HL-60/S4 (cell line): ENCODE results near the gene DNASE2.

ENCODE experiments used
- in situ Hi-C: fragments of 300-500 bp; cut with MboI; formaldehyde crosslinking; loops from 2 replicates; pipeline ENCODE4 v1.14.3; 2022; ENCODE audit warnings: low sequenced_read_pairs

DNASE2 gene

DNA sequence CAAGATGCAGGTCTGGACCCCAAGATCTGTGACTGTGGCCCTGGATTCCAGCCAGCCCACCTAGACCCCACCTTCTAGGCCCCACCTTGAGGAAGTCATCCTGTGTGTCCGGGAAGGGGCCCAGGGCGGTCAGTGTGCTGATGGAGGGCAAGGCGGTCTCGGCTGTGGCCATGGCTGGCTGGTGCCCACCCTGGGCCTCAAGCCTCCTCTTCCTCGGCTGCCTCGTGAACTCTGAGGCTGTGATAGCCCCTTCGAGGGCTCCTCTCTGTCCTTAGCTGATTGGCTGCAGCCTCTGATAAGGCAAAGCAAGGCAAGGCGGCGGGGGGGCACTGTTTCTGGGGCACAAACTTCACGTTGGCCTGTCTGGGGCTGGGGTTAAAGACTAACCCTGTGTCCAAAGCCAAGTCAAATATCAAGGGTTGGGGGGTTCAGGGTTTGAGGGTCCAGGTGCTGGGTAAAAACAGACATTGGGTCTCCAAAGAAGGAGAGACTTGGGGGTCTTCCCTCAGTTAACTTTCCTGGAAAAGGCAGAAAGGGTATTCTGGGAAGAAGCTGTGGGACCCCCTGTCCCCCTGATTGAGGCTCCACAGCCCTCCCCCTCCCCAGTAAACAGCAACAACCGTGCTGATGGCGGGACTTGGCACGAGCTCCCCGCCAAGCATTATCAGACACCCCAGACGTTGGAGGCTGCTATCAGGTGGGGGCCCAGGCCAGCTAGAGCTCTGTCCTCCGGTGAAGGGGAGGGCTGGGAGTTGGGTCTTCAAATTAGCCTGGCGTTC, 5.9 kb upstream of the DNASE2 start, which contains the start of gene KLF1:
KLF1 (minus strand) TSS at position 233 of the 779 bp plus-strand sequence; CDS start at position 172, 61 bp downstream.
- in situ Hi-C loops, result no loop called here

DNA sequence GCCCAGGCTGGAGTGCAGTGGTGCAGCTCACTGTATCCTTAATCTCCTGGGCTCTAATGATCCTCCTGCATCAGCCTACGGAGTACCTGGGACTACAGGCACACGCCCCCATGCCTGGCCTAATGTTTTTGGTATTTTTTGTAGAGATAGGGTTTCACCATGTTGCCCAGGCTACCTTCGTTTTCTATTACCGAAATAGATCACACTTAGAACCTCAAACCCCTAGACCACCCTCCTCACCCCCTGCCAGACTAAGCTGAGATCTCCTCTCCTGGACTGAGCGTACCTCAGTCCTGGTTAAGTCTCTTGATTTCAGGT, 5.4 kb upstream of the DNASE2 start:
- in situ Hi-C loops, result no loop called here

DNA sequence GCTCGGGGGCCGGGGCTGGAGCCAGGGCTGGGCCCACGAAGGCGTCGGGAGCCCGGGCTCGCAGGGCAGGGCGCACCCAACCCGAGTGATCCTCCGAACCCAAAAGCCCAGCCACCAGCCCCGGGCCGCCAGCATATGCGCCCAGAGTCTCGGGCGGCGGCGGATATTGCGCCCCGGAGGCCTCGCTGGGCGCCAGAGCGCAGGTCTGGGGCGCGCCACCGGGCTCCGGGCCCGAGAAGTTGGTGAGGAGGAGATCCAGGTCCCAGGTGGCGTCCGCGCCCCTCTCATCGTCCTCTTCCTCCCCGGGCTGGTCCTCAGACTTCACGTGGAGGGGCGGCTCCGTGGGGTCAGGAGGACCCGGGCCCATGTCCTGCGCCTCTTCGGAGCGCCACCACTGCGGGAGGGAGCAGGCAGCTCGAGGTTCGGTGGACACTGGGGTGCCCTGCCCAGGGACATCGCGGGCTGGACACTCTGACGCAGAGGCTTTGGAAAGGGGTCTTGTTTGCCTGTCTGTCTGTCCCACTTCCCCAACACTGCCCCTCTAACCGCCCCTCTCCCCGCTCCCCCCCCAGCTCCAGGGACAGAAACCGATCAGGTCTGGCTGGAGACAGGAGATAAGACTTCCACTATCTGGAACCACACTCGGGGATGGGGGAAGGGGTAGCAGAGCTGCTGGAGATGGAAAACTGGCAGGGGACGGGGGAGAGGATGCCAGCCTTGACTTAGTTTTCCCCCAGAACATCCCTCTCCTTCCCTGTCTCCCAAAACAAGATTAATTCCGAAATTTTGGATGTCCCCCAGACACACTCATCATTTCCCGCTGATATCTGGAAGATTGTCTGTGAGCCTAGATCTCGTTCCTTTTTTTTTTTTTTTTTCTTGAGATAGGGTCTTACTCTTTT, 4.8 kb upstream of the DNASE2 start:
- in situ Hi-C loops, result no loop called here

DNA sequence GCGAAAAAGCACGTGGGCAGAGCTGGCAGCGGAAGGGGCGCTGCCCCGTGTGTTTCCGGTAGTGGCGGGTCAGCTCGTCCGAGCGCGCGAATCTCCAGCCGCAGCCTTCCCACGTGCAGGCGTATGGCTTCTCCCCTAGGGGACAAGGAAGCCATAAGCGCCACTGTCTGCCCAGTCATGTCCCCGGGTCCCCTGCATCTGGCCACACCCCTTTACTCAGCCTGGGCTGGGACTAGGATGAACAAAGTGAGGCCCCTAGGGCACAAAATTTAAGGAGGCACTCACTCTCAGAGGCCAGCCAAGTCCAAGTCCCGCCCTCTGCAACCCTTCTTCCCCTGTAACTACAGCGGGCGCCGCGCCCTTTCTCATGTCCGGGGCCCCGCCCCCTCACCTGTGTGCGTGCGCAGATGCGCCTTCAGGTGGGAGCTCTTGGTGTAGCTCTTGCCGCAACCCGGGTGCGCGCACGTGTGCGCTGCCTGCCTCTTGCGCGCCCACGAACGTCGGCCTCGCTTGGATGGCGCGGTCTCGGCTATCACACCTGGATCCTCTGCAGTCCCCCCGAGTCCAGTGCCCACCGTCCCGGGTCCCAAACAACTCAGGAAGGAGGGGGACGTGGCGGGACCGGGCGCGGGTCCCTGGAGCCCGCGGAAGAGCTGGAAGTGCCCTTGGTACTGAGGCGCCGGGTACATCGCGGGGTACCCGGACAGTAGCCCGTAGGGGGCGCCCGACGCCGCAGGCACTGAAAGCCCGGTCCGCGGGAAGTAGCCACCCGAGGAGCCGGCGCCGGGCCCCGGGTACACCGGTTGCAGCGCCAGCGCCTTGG, 3.9 kb upstream of the DNASE2 start:
- in situ Hi-C loops, result no loop called here

DNA sequence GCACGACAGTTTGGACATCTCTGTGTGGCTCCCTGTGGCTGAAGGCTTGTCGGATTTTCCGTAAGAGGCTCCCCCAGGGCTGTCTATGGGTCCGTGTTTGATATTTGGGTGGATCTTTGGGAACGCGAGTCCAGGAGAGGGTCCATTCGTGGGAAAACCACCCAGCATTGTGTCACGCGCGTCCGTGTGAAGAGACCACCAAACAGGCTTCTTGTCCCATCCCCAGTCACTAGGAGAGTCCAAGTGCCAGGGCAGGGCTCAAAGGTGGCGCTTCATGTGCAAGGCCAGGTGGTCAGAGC, 3.3 kb upstream of the DNASE2 start:
- in situ Hi-C loops, result no loop called here

DNA sequence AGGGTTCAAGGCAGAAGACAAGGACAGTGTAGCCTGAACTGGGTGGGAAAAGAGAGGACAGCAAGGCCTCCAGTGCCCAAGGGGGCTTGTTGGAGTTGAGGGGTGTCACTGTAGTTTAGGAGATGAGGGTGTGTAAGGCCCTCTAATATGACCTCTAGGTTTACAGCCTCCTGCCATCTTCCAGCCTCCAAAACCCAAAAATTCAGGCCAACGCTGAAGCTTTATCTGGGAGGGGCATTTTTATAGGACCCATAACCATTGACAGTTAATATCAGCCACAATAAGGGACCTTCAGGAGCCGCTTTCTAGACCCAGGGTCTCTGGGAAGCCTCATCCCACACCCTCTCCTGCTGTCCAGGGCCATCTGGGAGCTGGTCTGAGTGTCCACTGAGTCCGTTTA, 3.0 kb upstream of the DNASE2 start:
- in situ Hi-C loops, result no loop called here

DNA sequence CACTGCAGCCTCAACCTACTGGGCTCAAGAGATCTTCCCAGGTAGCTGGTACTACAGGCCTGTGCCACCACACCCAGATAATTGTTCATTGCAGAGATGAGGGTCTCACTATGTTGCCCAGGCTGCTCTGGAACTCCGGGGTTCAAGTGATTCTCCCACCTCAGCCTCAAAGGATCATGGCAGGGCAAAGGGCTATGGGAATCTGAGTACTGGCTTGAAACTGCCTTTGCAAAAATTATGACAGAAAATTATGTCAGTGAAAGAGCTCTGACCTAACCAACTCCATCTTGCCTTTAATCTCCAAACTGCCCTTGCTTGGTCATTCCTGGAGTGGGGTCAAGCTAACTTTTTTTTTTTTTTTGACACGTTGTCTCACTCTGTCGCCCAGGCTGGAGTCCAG, 1.3 kb upstream of the DNASE2 start:
- in situ Hi-C loops, result no loop called here

DNA sequence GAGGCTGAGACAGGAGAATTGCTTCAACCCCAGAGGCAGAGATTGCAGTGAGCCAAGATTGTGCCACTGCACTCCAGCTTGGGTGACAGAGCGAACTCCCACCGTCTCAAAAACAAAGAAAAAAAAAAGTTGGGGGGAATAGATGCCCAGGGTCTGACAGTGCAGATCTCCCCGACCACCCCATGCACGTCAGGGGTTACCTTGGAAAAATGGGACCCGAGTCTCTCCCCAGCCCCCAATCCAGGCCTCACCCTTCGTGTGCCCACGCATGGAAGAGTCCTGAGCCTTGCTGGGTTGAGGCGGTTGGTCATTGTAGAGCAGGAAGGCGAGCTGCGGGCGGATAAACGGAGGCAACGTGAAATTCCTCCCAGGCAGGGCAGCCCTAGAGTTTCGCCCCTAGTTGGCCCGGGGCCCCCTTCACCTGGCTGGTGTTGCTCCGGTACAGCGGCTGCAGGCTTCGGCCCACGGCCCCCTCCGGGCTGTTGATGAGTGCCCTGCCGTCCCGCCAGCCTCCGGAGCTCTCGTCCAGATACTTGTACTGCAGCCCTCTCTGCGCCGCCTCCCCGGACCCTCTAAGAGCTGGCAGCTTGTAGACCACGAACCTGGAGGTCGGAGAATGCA, 588 bp downstream of the DNASE2 start:
- in situ Hi-C loops, result no loop called here

DNA sequence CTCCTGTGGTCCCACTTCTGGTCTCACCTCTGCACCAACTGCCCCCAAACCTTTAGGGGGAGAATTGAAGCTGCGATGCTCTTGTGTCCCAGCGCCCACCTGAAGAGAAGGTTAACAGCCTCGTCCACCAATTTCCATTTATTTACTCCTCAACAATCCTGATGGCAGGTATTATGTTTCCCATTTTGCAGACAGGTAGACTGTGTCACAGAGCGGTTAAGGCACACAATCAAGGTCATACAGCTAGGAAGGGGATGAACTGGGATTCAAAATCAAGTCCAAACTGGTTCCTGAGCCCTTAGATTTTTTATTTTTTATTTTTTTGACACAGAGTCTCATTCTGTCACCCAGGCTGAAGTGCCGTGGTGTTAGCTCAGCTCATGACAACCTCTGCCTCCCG, 6.2 kb downstream of the DNASE2 start:
- in situ Hi-C loops, result no loop called here

DNA sequence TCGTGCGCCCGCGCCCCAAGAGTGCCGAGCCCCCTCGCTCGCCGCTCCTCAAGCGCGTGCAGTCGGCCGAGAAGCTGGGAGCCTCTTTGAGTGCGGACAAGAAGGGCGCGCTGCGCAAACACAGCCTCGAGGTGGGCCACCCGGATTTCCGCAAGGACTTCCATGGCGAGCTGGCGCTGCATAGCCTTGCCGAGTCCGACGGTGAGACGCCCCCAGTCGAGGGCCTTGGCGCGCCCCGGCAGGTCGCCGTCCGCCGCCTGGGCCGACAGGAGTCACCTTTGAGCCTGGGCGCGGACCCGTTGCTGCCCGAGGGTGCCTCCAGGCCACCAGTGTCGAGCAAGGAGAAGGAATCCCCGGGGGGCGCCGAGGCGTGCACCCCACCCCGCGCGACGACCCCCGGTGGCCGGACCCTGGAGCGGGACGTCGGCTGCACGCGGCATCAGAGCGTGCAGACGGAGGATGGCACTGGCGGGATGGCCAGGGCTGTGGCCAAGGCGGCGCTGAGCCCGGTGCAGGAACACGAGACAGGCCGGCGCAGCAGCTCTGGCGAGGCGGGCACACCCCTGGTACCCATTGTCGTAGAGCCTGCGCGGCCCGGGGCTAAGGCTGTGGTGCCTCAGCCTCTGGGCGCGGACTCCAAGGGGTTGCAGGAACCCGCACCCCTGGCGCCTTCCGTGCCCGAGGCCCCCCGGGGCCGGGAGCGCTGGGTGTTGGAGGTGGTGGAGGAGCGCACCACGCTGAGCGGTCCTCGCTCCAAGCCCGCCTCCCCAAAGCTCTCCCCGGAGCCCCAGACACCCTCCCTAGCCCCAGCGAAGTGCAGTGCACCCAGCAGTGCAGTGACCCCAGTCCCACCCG, 7.1 kb downstream of the DNASE2 start:
- in situ Hi-C loops, result no loop called here

DNA sequence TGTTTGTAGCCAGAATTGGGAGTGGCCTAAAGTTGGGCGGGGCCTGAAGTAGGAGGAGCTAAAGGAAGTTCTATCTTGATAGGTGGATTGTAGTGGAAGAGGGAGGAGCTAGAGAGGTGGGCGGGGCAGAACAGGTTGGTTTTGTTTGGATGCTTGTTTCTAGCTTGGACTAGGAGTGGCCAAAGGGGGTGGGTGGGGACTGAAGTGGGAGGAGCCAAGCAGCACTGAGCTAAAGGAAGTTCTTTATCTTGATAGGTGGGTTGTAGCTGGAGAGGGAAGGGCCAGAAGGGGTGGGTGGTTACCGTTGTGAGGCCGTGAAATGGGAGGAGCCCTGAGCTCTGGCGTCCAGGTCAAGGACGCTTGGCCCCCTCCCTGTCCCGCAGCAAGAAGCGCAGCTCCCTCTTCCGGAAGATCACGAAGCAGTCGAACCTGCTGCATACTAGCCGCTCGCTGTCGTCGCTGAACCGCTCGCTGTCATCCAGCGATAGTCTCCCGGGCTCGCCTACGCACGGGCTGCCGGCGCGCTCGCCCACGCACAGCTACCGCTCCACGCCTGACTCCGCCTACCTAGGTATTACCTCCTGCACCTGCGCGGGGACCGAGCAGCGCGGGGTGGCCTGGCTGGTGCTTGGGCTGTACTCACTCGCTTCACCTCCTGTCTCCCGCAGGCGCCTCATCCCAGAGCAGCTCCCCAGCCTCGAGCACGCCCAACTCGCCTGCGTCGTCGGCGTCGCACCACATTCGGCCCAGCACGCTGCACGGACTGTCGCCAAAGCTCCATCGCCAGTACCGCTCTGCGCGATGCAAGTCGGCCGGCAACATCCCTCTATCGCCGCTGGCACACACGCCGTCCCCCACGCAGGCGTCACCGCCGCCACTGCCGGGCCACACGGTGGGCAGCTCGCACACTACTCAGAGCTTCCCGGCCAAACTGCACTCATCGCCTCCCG, 8.0 kb downstream of the DNASE2 start:
- in situ Hi-C loops, result no loop called here

DNA sequence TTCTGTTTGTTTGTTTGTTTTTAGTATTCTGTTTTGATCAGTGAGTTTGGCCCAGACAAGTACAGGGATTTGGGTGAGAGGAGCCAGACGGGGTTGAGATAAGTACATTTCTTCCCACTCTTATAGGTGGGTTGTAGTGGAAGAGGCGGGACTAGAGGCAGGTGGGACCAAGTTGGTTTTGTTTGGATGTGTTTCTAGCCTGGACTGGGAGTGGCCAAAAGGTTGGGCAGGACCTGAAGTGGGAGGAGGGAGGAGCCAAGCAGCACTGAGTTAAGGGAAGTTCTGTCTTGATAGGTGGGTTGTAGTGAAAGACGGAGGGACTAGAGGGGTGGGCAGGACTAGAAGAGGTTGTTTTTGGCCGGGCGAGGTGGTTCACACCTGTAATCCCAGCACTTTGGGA, 9.0 kb downstream of the DNASE2 start:
- in situ Hi-C loops, result no loop called here

DNA sequence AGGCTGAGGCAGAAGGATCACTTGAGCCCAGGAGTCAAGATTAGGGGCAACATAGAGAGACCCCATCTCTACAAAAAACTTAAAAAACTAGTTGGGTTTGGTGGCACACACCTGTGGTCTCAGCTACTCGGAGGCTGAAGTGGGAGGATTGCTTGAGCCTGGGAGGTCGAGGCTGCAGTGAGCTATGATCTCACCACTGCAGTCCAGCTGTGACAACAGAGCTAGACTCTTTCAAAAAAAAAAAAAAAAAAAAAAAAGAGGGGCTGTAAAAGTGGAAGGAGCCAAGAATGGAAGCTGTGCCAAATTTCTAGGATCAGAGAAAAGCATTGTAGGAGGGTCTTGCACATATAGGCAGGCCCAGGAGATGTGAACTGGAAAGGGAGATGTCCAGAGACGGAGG, 9.6 kb downstream of the DNASE2 start:
- in situ Hi-C loops, result no loop called here

DNA sequence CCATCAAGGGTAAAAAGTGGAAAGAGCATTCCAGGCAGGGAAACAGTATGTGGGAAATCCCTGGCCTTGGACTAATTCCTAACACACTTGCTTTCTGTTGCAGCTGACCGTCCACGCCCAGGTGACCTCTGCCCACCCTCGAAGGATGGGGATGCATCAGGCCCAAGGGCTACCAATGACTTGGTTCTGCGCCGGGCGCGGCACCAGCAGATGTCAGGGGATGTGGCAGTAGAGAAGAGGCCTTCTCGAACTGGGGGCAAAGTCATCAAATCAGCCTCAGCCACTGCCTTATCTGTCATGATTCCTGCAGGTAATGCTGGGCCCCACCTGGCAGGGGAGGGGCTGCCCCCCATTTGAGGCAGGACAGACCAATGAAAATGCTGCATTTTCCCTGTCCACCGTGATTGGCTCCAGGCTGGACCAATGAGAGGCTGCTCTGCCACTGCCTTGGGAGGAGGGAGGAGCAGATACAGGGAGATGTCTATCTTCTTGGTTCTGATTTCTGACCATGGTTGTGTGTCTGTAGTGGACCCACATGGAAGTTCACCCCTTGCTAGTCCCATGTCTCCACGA, 12.6 kb downstream of the DNASE2 start:
- in situ Hi-C loops, result no loop called here

DNA sequence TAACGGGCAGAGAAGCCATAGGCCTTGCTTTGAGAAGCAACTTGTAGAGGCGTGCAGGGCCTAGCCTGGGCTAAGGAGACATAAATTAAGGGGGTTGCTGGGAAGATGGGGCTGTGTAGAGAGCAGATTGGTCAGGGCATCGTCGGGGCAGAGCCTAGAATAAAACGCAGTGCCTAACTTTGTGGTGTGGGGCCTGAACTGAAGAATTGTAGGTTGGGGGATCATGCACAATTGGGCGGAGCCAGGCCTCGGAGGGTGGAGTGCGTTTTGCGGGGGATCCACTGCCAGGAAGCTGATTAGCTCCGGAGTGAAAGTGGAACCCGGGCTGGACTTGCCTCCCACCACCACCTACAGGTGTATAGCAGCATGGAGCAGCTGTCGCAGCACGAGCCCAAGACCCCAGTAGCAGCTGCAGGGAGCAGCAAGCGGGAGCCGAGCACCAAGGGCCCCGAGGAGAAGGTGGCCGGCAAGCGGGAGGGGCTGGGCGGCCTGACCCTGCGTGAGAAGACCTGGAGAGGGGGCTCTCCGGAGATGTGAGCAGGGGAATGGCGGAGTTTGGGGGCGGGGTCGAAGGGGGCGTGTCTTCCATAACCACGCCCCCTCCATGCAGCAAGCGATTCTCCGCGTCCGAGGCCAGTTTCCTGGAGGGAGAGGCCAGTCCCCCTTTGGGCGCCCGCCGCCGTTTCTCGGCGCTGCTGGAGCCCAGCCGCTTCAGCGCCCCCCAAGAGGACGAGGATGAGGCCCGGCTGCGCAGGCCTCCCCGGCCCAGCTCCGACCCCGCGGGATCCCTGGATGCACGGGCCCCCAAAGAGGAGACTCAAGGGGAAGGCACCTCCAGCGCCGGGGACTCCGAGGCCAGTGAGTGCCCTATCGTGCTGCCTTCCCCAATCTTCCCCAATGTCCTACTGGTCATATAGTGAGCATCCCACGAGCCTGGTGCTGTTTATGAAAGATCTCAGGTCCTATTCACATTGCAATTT, 13.8 kb downstream of the DNASE2 start:
- in situ Hi-C loops, result no loop called here

DNA sequence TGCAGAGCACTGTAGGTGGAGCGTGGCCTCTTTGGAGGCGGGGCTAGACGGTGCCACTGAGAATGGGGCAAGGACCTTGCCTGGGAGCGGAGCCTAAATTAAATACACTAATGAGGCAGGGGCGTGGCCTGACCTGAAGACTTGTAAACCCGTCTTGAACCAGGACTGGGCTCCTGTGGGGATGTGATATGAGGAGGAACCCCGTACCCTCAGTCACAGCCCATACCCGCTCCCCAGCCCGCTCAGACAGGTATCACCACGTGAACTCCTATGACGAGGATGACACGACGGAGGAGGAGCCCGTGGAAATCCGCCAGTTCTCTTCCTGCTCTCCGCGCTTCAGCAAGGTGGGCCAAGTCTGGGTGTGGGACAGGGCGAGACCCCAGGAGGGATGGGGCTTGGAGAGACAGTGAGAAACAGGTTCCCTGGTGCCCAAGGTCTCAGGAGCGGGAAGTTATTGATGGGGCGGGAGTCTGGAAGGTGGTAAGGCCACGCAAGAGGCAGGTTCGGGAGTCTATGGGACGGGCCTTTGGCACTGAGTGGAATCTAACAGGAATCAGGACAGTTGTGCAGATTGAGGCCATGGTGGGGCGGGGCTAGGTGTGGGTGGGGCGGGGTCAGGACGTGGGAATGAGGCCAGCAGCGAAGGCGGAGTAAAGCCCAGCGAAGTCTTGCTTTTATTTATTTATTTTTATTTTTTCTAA, 14.7 kb downstream of the DNASE2 start:
- in situ Hi-C loops, result no loop called here
